Measurements from ENCODE around the gene QPCTL.

The QPCTL gene
- 7.5 to 13.8 (median 11.9) reads per million in 4 donors for total RNA-seq

GRCh38 chr19:45692187-45693105 lies at the start of gene QPCTL:
QPCTL (plus strand) TSS chr19:45692666; CDS start chr19:45692704, 38 bp downstream.
- DNase-seq = peak; percentile 93 to 100 (median 97)

GRCh38 chr19:45643024-45643926 lies 49.2 kb upstream of the QPCTL start:
- DNase-seq = peak; percentile 65 to 88 (median 78)

- DNase-seq = no peak
Measured at GRCh38 chr19:45643927-45644771, 48.3 kb upstream of the QPCTL start.

GRCh38 chr19:45645068-45645630 lies 47.3 kb upstream of the QPCTL start:
- DNase-seq = no peak

GRCh38 chr19:45645631-45646344 lies 46.7 kb upstream of the QPCTL start:
- peak; percentile 53 to 88 (median 67) for DNase-seq

DNA sequence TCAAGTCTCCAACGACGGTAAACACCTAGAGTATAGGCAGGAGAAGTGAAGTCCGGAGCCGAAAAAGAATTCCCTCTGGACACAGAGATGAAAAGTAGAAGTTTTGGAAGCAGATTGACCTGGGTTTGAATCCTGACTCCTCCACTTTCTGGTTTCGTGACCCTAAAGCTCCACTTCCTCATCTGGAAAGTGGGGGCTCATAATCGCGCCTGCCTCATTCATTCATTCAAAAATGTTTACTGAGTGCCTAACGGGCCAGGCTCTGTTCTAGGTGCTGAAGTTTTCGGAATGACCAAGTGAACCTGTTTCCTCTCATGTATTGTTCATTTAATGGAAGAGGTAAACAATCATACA lies 46.1 kb upstream of the QPCTL start:
- no peak for DNase-seq

GRCh38 chr19:45650722-45651121 lies 41.7 kb upstream of the QPCTL start:
- DNase-seq = no peak

DNA sequence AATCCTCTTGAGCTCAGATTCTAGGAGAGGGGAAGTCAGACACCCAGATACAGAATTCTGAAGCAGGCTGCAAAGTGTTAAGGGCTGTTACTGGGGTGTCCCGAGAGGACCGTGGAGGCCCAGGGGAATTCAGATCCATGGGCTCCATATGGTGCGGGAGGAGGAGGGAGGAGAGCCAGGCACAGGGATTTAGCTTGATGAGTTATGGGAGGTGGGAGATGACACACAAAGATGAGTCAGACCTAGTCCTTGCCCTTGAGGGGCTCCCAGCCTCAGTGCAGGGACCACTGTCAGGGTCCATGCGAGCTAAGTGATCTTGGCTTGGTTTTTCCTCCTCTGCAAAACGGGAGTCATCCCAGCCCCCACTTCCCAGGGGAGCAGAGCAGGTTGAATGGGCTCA lies 38.8 kb upstream of the QPCTL start:
- DNase-seq = no peak

DNA sequence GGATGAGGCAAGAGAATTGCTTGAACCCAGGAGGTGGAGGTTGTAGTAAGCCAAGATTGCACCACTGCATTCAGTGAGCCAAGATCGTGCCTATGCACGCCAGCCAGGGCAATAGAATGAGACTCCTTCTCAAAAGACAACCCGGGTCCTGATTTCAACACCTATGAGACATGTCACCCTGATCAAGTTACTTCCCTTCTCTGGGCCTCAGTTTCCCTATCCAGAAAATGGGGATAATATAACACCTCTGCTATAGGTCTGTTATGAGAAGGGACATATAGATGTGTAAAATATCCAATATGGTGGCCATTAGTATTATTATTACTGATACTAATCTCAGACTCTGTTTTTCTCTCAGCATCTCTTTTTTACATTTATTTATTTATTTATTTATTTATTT lies 37.4 kb upstream of the QPCTL start:
- no peak for DNase-seq

DNA sequence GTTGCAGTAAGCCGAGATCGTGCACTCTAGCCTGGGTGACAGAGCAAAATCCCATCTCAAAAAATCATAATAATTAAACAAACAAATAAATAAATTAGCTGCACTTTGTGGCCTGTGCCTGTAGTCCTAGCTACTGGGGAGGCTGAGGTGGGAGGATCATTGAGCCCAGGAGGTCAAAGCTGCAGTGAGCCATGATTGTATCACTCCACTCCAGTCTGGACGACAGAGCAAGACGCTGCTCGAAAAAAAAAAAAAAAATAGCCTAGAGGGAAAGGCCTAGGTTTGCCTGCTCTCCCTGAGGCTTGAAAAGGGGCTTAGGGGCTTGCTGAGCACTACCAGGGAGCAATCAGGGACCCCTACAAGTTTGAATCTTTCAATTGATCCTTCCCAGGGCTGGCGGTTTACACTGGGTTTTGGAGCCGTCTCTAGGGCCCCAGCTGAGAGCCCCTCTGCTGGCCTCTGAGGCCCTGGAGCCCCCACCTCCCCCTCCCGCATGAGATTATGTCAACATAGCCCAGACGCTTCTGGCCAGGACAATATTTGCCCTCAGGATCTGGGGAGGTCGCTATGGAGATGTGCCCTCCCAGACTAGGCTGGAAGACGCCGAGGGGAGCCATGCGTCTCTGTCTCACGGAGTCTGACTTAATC lies 34.8 kb upstream of the QPCTL start:
- no peak for DNase-seq

DNA sequence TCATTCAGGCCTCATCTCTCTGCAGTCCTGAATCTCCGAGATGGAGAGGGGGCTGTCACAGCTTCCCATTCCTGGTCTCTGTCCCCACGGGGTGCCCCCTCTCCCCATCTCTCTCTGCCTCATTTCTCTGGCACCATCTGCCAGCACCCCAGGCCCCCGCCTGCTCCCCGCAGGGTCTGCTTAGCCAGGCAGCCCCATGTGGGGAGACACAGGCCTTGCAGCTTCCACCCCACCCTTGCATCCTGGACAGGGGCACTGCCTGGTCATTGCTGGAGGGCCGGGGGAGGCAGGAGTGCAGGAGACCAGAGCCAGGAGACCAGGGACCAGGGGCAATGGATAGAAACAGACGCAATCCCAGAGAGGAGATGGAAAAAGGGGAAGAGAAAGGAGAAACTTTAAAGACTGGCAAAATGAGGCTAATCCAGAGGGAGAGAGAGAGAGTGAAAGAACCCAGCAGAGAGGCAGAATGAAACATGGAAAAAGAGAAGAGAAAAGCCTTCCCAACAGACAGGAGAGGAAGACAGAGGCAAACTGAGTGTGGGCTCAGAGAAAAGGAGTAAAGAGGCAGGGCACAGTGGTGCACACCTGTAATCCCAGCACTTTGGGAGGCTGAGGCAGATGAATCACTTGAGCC lies 33.3 kb upstream of the QPCTL start:
- DNase-seq = no peak

GRCh38 chr19:45660636-45661035 lies 31.8 kb upstream of the QPCTL start:
- no peak for DNase-seq

DNA sequence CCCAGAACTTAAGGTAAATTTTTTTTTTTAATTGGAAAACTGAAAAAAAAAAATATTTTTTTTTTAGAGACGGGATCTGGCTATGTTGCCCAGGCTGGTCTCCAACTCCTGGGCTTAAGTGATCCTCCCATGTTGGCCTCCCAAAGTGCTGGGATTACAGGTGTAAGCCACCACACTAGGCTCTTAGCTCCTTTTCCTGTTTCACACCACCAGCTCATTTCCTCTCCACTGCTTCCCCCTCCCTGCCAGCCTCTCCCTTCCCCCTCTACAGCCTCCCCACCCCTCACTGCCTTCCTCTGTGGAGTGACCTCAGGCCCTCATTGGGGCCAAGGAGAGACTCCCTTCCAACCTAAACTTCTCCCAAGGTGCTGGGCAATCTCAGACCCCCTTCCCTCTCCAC lies 28.7 kb upstream of the QPCTL start:
- no peak for DNase-seq

DNA sequence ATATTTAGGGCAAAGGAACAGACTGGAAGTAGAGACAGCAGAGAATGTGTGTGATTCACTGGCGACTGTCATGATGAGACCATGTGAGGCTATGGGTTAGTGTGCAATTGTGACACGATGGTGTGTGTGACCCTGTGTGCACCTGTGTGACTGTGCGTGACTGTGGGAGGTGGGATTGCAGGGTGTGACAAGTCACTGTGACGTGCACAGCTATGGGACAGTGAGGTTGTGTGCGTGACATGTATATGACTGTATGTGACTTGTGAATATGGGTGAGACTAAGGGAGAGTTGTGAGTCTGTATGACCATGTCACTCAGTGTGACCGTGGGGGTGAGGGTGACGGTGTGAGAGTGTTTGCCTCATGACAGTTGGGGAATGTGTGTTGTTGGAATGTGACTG lies 27.9 kb upstream of the QPCTL start:
- no peak for DNase-seq

DNA sequence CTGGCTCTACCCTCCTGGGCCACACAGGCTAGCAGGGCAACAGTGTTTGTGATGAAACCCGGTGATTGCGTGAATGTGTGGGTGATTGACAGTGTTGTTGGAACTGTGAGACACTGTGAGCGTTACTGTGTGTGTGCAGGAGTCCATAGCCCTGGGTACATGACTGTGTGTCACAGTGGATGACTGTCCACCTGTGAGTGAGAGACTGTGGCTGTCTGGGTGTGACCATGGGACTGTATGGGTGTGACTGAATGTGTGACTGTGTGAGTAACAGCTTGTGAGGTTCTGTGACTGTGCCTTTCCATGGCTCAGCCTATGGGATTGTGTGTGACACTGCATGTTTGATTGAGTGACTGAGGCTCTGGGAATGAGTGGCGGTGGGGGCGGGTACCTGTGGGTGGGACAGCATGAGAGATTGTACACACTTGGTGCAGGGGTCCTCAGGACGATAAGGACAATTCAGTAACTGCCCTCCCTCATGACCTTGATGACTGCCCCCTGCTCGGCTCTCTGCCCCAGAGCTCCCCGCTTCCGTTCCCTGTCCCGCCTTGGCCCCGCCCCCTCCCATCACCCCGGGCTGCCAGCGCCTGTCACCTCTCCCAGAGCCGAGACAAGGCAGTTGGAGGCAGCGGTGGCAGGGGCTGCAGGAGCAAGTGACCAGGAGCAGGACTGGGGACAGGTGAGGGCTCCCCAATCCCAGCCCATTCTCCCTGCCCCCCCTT lies 24.7 kb upstream of the QPCTL start, which contains the start of gene GIPR:
Gene GIPR (plus strand): TSS at position 602 of the 722 bp plus-strand sequence. CDS start 1,300 bp downstream, outside the sequence.
- peak; percentile 25 to 69 (median 45) for DNase-seq

DNA sequence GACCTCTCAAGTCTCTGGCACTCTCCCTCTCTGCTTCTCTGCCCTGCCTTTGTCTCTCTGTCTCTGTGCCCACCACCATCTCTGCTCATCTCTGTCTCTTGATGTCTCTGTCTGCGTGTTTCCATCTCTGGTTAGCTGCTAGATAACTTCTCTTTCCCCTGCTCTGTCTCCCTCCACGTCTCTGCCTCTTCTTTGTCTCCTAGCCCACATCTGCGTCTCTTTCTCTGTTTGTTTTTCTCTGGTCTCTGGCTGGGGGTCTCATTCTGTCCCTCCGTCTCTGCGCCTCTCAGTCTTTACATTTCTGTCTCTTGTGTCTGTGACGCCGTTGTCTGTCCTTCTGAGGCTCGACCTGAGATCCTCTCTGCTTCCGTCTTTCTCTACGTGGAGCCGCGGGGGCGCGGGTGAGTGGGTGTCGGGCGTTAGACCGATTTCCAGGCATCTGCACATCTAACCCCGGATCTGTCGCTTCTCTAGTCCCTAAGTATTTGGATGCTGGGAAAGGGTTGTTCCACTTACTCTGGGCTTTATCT lies 24.1 kb upstream of the QPCTL start:
- DNase-seq = peak in 2 of 5 donors; percentile 27 to 35

- peak; percentile 16 to 81 (median 34) for DNase-seq
Measured at GRCh38 chr19:45670670-45671453, 21.6 kb upstream of the QPCTL start.

DNA sequence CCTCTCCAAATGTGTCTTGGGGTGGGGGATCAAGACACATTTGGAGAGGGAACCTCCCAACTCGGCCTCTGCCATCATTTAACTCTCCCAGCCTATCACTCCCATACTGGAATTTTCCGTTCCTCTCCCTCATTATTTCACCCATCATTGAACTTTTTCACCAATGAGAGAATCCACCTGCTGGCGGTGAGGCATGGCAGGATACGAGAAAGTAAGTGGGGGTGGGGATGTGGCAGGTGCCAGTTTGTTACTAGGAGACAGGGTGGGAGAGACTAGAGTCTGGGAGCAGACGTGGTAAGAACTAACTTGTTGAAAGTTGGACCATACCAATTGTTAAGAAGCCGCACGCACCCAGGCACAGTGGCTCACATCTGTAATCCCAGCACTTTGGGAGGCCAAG lies 17.5 kb upstream of the QPCTL start:
- no peak for DNase-seq

Data from T-helper 1 cell (primary cell).